Stomach (tissue), 4 donors: ENCODE measurements around the gene UBQLN3.

Source experiments
- EP300 ChIP-seq: sonication (generic); formaldehyde crosslinking; IDR thresholded peaks from one replicate; pipeline ENCODE4 v1.6.1; 2017; ENCODE audit warnings: antibody characterized with exemption
- POLR2A ChIP-seq, 4 donors: fragments of 450-650 bp; IDR thresholded peaks; one replicate each; pipeline ENCODE4 v1.6.1; 2016; ENCODE audit warnings: antibody characterized with exemption in 4 of 4, control low read depth in 2 of 4, mild to moderate bottlenecking in 1 of 4, moderate library complexity in 1 of 4
- TF ChIP-seq, protein P1 (sequence below), 7 experiments: fragments of 450-650 bp in 4 of 7; fragments of 200-600 bp in 3 of 7; sonication (generic) in 3 of 7; IDR thresholded peaks; one replicate each; pipeline ENCODE4 v1.5.1; 2016 to 2019; ENCODE audit warnings: antibody characterized with exemption in 7 of 7, control low read depth in 2 of 7, mild to moderate bottlenecking in 1 of 7

- TF ChIP-seq, protein P1, sequence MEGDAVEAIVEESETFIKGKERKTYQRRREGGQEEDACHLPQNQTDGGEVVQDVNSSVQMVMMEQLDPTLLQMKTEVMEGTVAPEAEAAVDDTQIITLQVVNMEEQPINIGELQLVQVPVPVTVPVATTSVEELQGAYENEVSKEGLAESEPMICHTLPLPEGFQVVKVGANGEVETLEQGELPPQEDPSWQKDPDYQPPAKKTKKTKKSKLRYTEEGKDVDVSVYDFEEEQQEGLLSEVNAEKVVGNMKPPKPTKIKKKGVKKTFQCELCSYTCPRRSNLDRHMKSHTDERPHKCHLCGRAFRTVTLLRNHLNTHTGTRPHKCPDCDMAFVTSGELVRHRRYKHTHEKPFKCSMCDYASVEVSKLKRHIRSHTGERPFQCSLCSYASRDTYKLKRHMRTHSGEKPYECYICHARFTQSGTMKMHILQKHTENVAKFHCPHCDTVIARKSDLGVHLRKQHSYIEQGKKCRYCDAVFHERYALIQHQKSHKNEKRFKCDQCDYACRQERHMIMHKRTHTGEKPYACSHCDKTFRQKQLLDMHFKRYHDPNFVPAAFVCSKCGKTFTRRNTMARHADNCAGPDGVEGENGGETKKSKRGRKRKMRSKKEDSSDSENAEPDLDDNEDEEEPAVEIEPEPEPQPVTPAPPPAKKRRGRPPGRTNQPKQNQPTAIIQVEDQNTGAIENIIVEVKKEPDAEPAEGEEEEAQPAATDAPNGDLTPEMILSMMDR (IDR thresholded peaks at IDR 0.05), result no peak
- TF ChIP-seq EP300 (no peak), POLR2A (IDR thresholded peaks at IDR 0.05) (no peak)
Observed at GRCh38 chr11:5527716-5528115, 18.0 kb upstream of the UBQLN3 start.
